Spinal cord (tissue), 10 donors: ENCODE data around the gene NOPCHAP1. TPM values are rescaled to one million over a fixed set of nuclear protein-coding genes. Genes with fewer than 3 reads are reported as not detected.
A peak's percentile ranks its signal among the peaks of the same experiment; 100 is the strongest.
"Not testable (repeated sequence)": the region's sequence is repeated elsewhere in the genome, so short reads cannot be mapped to it uniquely, and the experiment has no call there.

Experiments
- DNase-seq, 6 donors: peaks; one replicate each; pipeline versions ENCODE4 v3.0.0 to v3.0.0-alpha.2; 2013 to 2015; ENCODE audit warnings: low spot score in 6 of 6, low read depth in 4 of 6
- H3K27ac ChIP-seq: one replicate; pipeline ENCODE4 v1.5.1; 2013; ENCODE audit warnings: low read depth, low read length, control low read depth
- H3K27me3 ChIP-seq: one replicate; pipeline ENCODE4 v1.6.1; 2013; ENCODE audit warnings: low read length; ENCODE audit not compliant: control insufficient read depth, insufficient read depth
- H3K36me3 ChIP-seq: one replicate; pipeline ENCODE4 v1.6.1; 2013; ENCODE audit warnings: low read length; ENCODE audit not compliant: control insufficient read depth, insufficient read depth
- H3K4me1 ChIP-seq: one replicate; pipeline ENCODE4 v1.6.1; 2013; ENCODE audit warnings: low read length; ENCODE audit not compliant: control insufficient read depth, insufficient read depth
- H3K4me3 ChIP-seq: one replicate; pipeline ENCODE4 v1.5.1; 2013; ENCODE audit warnings: low read depth, low read length, control low read depth
- H3K9me3 ChIP-seq: one replicate; pipeline ENCODE4 v1.6.1; 2013; ENCODE audit warnings: low read length; ENCODE audit not compliant: control insufficient read depth, insufficient read depth
- WGBS: methylation state at CpG from one replicate; pipeline ENCODE4 v1.1.5; 2013; ENCODE audit warnings: missing lambda C conversion rate; ENCODE audit not compliant: insufficient coverage; 5-methylcytosine and 5-hydroxymethylcytosine counted together
- long read RNA-seq, 4 donors: transcript quantifications; one replicate each; lab custom pipeline, GENCODE V29; 2026
- polyA plus RNA-seq, 2 donors: library from polyadenylated mRNA; unstranded; fragments of 120-200 nt; gene quantifications; one replicate each; pipeline ENCODE4 v1.2.1, GENCODE V29; 2013; ENCODE audit not compliant: insufficient read length in 2 of 2
- total RNA-seq, 2 donors: library from RNA; depleted of rRNA in 1 of 2; stranded (reverse); fragments of 120-200 nt in 1 of 2; fragments of >200 nt in 1 of 2; gene quantifications; one replicate each; pipeline versions ENCODE4 v1.2.3 to v1.2.4, GENCODE V29; 2013 to 2014
- donor health status: healthy.

NOPCHAP1 gene
- total RNA-seq (10 to 100 TPM; 16.3 to 20.5 TPM), polyA plus RNA-seq (10 to 100 TPM; 16.2 to 20.9 TPM)
- long read RNA-seq, donor 1, full-length matches to known transcripts = 13 of 13 reads
- long read RNA-seq, donor 1, partial matches to known transcripts = 0 of 13 reads
- long read RNA-seq, donor 1, other reads (novel, unspliced or antisense) = 0 of 13 reads
- long read RNA-seq, donor 2, full-length matches to known transcripts = 3 of 3 reads
- long read RNA-seq, donor 2, partial matches to known transcripts = 0 of 3 reads
- long read RNA-seq, donor 2, other reads (novel, unspliced or antisense) = 0 of 3 reads
- long read RNA-seq, donor 3, full-length matches to known transcripts = 11 of 11 reads
- long read RNA-seq, donor 3, partial matches to known transcripts = 0 of 11 reads
- long read RNA-seq, donor 3, other reads (novel, unspliced or antisense) = 0 of 11 reads
- long read RNA-seq, donor 4, full-length matches to known transcripts = 20 of 20 reads
- long read RNA-seq, donor 4, partial matches to known transcripts = 0 of 20 reads
- long read RNA-seq, donor 4, other reads (novel, unspliced or antisense) = 0 of 20 reads

DNA sequence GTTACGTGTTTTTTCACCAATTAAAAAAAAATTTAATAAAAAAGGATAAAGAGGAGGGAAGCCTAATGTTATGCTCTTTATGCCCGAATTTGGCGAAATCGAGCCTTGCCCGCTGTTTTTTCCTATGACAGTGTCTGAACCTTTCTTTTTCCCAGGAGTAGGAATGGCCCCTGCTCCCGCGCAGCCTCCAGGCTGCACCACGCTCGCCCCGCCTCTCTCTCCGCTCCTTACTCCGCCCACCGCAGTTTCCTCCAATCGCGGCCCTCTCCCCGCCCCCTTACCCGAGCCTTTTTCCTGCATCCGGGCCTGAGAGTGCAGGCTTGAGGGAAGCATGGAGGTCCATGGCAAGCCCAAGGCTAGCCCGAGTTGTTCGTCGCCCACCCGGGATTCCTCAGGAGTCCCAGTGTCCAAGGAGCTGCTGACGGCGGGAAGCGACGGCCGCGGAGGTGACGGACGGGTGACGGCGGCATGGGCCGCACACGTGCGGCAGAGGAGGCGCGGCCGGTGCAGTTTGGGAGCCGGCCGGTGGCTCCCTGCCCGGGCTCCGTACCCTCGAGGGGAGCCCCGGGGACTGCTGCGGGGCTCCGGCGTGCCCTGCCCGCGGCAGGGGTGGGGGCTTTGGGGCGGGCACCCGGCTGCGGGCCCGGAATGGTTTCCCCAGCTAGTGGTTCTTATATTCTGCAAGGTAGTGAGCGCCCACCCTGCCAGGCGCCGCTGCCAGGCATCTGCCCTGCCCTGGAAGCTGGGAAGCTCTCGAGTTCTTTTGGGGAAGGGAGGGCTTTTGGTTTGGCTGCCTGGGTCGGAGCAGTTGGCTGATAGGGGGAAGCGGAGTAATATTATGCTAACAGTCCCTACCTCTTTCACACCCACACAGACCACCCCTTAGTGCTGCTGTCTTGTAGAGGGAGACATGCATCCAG, at the start of gene NOPCHAP1:
Gene NOPCHAP1 (plus strand): TSS at position 295 of the 920 bp plus-strand sequence. CDS start 37 bp downstream, at position 332.
- under 1% methylated on average over 55 of the region's 59 CpGs for WGBS
- DNase-seq = peak; percentile 78 to 98 (median 89)
- H3K27ac ChIP-seq = peak within 1 kb of the TSS; percentile 72

GRCh38 chr12:104938371-104938770, 47.7 kb upstream of the NOPCHAP1 start:
- DNase-seq = no peak

More for the DNA sequence above, at the start of gene NOPCHAP1:
- no peaks in the 10 kb centered on the region for H3K27me3 ChIP-seq
- H3K4me3 ChIP-seq = peak within 1 kb of the TSS; percentile 64
- no peaks in the 10 kb centered on the region for H3K9me3 ChIP-seq
- no peaks in the 10 kb centered on the region for H3K36me3 ChIP-seq
- H3K4me1 ChIP-seq = peaks cover 3% of the 10 kb centered on the region

GRCh38 chr12:104939089-104939488, 47.0 kb upstream of the NOPCHAP1 start:
- H3K4me3 ChIP-seq = no peak overlapping the region
- no peaks in the 10 kb centered on the region for H3K36me3 ChIP-seq
- no peaks in the 10 kb centered on the region for H3K4me1 ChIP-seq
- no peak overlapping the region for H3K27ac ChIP-seq
- WGBS = 90% methylated on average over 1 of the region's 2 CpGs
- H3K9me3 ChIP-seq = no peaks in the 10 kb centered on the region
- H3K27me3 ChIP-seq = no peaks in the 10 kb centered on the region
- no peak for DNase-seq

More at GRCh38 chr12:104938371-104938770, 47.7 kb upstream of the NOPCHAP1 start:
- no peaks in the 10 kb centered on the region for H3K27me3 ChIP-seq
- no peak overlapping the region for H3K4me3 ChIP-seq
- H3K36me3 ChIP-seq = no peaks in the 10 kb centered on the region
- H3K4me1 ChIP-seq = no peaks in the 10 kb centered on the region
- H3K9me3 ChIP-seq = no peaks in the 10 kb centered on the region
- no peak overlapping the region for H3K27ac ChIP-seq
- no CpG with 5 or more reads among the region's 3 CpGs for WGBS

DNA sequence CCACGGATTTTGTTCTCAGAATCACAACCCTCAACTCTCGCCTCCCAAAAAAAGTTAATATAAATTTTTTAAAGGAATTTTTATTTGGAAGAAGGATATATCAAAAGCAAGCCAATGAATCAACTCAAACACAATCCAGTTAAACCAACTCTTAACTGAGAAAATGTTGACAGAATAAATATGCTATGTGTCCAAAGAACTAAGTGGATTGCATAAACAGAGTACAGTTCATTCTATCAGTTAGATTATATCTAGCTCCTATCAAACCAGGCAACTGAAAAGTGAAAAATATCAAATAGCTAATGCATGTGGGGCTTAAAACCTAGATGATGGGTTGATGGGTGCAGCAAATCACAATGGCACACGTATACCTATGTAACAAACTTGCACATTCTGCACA, 44.7 kb upstream of the NOPCHAP1 start:
- no peaks in the 10 kb centered on the region for H3K9me3 ChIP-seq
- no peak overlapping the region for H3K27ac ChIP-seq
- H3K27me3 ChIP-seq = no peaks in the 10 kb centered on the region
- no peaks in the 10 kb centered on the region for H3K4me1 ChIP-seq
- no peaks in the 10 kb centered on the region for H3K36me3 ChIP-seq
- H3K4me3 ChIP-seq = no peak overlapping the region
- DNase-seq = no peak
- WGBS = no CpG with 5 or more reads among the region's 3 CpGs

- H3K27ac ChIP-seq = no peak overlapping the region
- H3K4me1 ChIP-seq = no peaks in the 10 kb centered on the region
- no peaks in the 10 kb centered on the region for H3K36me3 ChIP-seq
- no CpG with 5 or more reads among the region's 4 CpGs for WGBS
- no peak overlapping the region for H3K4me3 ChIP-seq
- DNase-seq = no peak
- H3K27me3 ChIP-seq = no peaks in the 10 kb centered on the region
- H3K9me3 ChIP-seq = no peaks in the 10 kb centered on the region
These were observed 44.0 kb upstream of the NOPCHAP1 start for GRCh38 chr12:104942075-104942474.

- WGBS = 98% methylated on average over 4 of the region's 8 CpGs
- not testable (repeated sequence) for DNase-seq, H3K4me1 ChIP-seq, H3K36me3 ChIP-seq, H3K27ac ChIP-seq, H3K4me3 ChIP-seq, H3K9me3 ChIP-seq, H3K27me3 ChIP-seq
These were observed 42.7 kb upstream of the NOPCHAP1 start for GRCh38 chr12:104943401-104943800.

GRCh38 chr12:104944252-104944651, 41.9 kb upstream of the NOPCHAP1 start:
- 96% methylated on average over 3 of the region's 3 CpGs for WGBS
- Histone ChIP-seq H3K27me3 (no peaks in the 10 kb centered on the region), H3K36me3 (no peaks in the 10 kb centered on the region), H3K27ac (no peak overlapping the region), H3K4me1 (no peaks in the 10 kb centered on the region), H3K4me3 (no peak overlapping the region), H3K9me3 (no peaks in the 10 kb centered on the region)
- DNase-seq = no peak

GRCh38 chr12:104948716-104949115, 37.4 kb upstream of the NOPCHAP1 start:
- not testable (repeated sequence) for DNase-seq, H3K27ac ChIP-seq, H3K9me3 ChIP-seq, H3K36me3 ChIP-seq, H3K4me3 ChIP-seq, H3K27me3 ChIP-seq, H3K4me1 ChIP-seq
- no CpG with 5 or more reads among the region's 4 CpGs for WGBS

DNA sequence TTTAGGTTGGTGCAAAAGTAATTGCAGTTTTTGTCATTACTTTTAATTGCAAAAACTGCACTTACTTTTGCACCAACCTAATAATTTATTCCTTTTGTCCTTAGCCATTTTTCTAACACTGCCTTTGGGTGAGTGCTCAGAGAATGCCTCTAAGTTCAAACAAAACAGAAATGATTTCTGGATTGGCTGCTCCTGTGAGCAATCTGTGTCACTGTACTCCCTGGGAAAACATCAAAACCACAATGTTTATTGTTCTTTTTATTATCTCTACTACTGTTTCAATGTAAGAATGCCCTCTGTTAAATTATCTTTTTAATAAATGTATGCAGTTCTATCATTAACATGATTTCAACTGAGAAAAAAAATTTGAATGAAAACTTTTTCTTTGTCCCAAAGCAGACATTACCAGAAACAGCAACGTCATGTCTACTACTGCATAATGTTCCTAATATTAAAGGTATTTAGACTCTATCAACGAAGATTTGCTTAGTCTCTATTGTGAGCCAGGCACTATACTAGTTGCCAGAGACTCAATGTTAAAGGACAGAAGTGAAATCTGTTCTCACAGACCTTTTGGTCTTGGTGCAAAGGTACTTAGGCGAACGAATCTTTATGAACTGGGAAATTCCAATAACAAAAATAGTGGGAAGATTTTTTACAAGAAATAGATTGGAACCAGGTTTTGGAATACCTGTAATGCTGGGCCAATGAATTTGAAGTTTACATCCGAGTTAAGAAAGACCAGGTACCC, 34.2 kb upstream of the NOPCHAP1 start:
- peak in 1 of 6 donors; percentile 6 for DNase-seq
- H3K36me3 ChIP-seq = no peaks in the 10 kb centered on the region
- no peaks in the 10 kb centered on the region for H3K9me3 ChIP-seq
- no peaks in the 10 kb centered on the region for H3K27me3 ChIP-seq
- H3K4me3 ChIP-seq = no peak overlapping the region
- WGBS = 50% methylated on average over 1 of the region's 5 CpGs
- no peaks in the 10 kb centered on the region for H3K4me1 ChIP-seq
- H3K27ac ChIP-seq = no peak overlapping the region
